GM12891 (cell line): ENCODE results near the gene NOXRED1.

Experiments
- DNase-seq: peaks from one replicate; pipeline ENCODE4 v3.0.0; 2011; ENCODE audit warnings: low spot score; ENCODE audit not compliant: insufficient read length
- FAIRE-seq: peaks from 2 replicates; lab custom pipeline; 2011; peaks lifted over from hg19 to GRCh38; lab: Jason Lieb, UNC
- PAX5 ChIP-seq: IDR thresholded peaks from 2 replicates; pipeline ENCODE4 v1.6.1; 2011; ENCODE audit warnings: low read length, moderate library complexity, mild to moderate bottlenecking; ENCODE audit not compliant: insufficient read depth, severe bottlenecking
- POLR2A ChIP-seq: IDR thresholded peaks from 2 replicates; pipeline ENCODE4 v1.6.1; 2011; ENCODE audit warnings: low read depth, low read length, control low read depth
- POLR2AphosphoS5 ChIP-seq: IDR thresholded peaks from 2 replicates; pipeline ENCODE4 v1.6.1; 2011; ENCODE audit warnings: low read depth, low read length, control low read depth
- POU2F2 ChIP-seq: IDR thresholded peaks from 2 replicates; pipeline ENCODE4 v1.6.1; 2011; ENCODE audit warnings: low read depth, mild to moderate bottlenecking, control low read depth, low read length, moderate library complexity
- SPI1 ChIP-seq: IDR thresholded peaks from 2 replicates; pipeline ENCODE4 v1.6.1; 2011; ENCODE audit warnings: low read depth, low read length, control low read depth
- TAF1 ChIP-seq: IDR thresholded peaks from 2 replicates; pipeline ENCODE4 v1.6.1; 2011; ENCODE audit warnings: low read depth, low read length, control low read depth

NOXRED1 gene

DNA sequence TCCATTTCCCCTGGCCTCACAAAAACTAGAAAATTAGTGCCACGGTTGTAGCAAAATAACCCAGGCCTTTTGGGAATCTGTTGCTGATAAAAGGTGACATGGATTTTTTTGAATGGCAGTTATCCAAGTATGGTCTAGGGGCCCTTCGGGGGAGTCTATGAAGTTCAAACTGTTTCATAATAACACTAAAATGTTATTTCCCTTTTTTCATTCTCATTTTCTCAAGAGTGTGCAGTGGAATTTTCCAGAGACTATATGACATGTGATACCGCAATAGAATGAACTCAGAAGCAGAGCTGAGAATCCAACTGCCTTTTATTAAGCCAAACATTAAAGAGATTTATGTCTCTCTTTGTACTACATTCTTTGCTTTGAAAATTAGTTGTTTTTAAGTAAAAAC, 75.6 kb downstream of the NOXRED1 start:
- FAIRE-seq = no peak
- TF ChIP-seq POU2F2 (no peak), POLR2A (no peak), POLR2AphosphoS5 (no peak), TAF1 (no peak), SPI1 (no peak), PAX5 (no peak)
- no peak for DNase-seq

GRCh38 chr14:77346495-77346894, 76.8 kb downstream of the NOXRED1 start:
- no peak for DNase-seq
- FAIRE-seq = no peak

GRCh38 chr14:77344377-77344996, 78.8 kb downstream of the NOXRED1 start:
- FAIRE-seq = no peak

More at GRCh38 chr14:77346495-77346894, 76.8 kb downstream of the NOXRED1 start:
- TF ChIP-seq POLR2A = no peak

More at GRCh38 chr14:77344377-77344996, 78.8 kb downstream of the NOXRED1 start:
- no peak for TF ChIP-seq POLR2A
- no peak for TF ChIP-seq POLR2AphosphoS5
- no peak for TF ChIP-seq SPI1
- no peak for TF ChIP-seq PAX5
- TF ChIP-seq TAF1 = no peak
- TF ChIP-seq POU2F2 = no peak
- DNase-seq = no peak
